ENCODE measurements around the gene HGD.
"Not testable (repeated sequence)": the region's sequence is repeated elsewhere in the genome, so short reads cannot be mapped to it uniquely, and the experiment has no call there.

HGD gene

DNA sequence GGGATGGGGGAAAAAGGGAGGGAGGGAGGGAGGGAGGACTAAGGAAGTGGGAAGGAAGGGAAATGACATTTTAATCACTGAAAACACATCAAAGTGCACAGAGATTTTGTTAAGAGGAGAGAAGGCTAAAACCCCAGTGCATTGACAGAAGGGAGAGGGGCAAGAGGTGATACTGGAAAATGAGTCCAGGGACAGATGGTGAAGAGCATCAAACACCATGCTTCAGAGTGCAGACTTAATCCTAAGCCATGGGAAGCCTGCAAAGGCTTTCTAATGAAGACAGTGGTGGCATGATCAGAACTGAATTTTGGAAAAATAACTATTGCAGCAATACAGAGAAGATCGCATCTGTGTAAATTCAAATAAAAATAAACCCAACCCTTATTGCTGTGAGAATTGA is 41.8 kb downstream of the HGD start:
- H3K4me2 ChIP-seq (ENCODE audit: low read length) = no peak overlapping the region
- H3K79me2 ChIP-seq (ENCODE audit: control insufficient read depth, low read length) = no peaks in the 10 kb centered on the region
- no peaks in the 10 kb centered on the region for H4K20me1 ChIP-seq (ENCODE audit: control insufficient read depth, insufficient read depth, low read depth, low read length)
- H3K9me2 ChIP-seq (replicated peaks; ENCODE audit: control insufficient read depth, low read length) = no peaks in the 10 kb centered on the region
- no peak for TF ChIP-seq EZH2phosphoT487 (IDR thresholded peaks at IDR 0.05; ENCODE audit: borderline replicate concordance, low read length)
- TF ChIP-seq, protein P1, sequence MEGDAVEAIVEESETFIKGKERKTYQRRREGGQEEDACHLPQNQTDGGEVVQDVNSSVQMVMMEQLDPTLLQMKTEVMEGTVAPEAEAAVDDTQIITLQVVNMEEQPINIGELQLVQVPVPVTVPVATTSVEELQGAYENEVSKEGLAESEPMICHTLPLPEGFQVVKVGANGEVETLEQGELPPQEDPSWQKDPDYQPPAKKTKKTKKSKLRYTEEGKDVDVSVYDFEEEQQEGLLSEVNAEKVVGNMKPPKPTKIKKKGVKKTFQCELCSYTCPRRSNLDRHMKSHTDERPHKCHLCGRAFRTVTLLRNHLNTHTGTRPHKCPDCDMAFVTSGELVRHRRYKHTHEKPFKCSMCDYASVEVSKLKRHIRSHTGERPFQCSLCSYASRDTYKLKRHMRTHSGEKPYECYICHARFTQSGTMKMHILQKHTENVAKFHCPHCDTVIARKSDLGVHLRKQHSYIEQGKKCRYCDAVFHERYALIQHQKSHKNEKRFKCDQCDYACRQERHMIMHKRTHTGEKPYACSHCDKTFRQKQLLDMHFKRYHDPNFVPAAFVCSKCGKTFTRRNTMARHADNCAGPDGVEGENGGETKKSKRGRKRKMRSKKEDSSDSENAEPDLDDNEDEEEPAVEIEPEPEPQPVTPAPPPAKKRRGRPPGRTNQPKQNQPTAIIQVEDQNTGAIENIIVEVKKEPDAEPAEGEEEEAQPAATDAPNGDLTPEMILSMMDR (IDR thresholded peaks at IDR 0.05; ENCODE audit: low read depth, low read length, poor library complexity, severe bottlenecking) = no peak
- no peak overlapping the region for H3K27ac ChIP-seq (ENCODE audit: low read depth, low read length)
- no peaks in the 10 kb centered on the region for H3F3A ChIP-seq (ENCODE audit: control insufficient read depth, insufficient read depth)
- H3K36me3 ChIP-seq (ENCODE audit: control insufficient read depth, low read length) = no peaks in the 10 kb centered on the region
- no peak overlapping the region for H3K4me3 ChIP-seq (ENCODE audit: low read length)
- no peaks in the 10 kb centered on the region for H3K4me1 ChIP-seq (ENCODE audit: control insufficient read depth, low read length)
- no peaks in the 10 kb centered on the region for H3K9me3 ChIP-seq (ENCODE audit: control insufficient read depth, insufficient read depth, low read length)
- H3K27me3 ChIP-seq (ENCODE audit: control insufficient read depth, low read length) = no peaks in the 10 kb centered on the region; the same call in 1 of the 2 replicates

DNA sequence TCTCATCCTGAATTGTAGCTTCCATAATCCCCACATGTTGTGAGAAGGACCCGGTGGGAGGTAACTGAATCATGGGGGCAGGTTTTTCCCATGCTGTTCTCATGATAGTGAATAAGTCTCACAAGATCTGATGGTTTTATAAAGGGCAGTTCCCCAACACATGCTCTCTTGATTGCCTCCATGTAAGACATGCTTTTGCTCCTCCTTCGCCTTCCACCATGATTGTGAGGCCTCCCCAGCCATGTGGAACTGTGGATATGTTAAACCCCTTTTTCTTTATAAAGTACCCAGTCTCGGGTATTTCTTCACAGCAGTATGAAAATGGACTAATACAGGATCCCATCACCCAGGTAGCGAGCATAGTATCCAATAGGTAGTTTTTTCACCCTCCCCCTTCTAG is 43.2 kb downstream of the HGD start:
- not testable (repeated sequence) for H3K27me3 ChIP-seq (ENCODE audit: control insufficient read depth, low read length); H3F3A ChIP-seq (ENCODE audit: control insufficient read depth, insufficient read depth); H3K79me2 ChIP-seq (ENCODE audit: control insufficient read depth, low read length); H4K20me1 ChIP-seq (ENCODE audit: control insufficient read depth, insufficient read depth, low read depth, low read length); H3K4me2 ChIP-seq (ENCODE audit: low read length); H3K4me1 ChIP-seq (ENCODE audit: control insufficient read depth, low read length); H3K36me3 ChIP-seq (ENCODE audit: control insufficient read depth, low read length); H3K9me2 ChIP-seq (replicated peaks; ENCODE audit: control insufficient read depth, low read length); H3K4me3 ChIP-seq (ENCODE audit: low read length); H3K9me3 ChIP-seq (ENCODE audit: control insufficient read depth, insufficient read depth, low read length); H3K27ac ChIP-seq (ENCODE audit: low read depth, low read length)

DNA sequence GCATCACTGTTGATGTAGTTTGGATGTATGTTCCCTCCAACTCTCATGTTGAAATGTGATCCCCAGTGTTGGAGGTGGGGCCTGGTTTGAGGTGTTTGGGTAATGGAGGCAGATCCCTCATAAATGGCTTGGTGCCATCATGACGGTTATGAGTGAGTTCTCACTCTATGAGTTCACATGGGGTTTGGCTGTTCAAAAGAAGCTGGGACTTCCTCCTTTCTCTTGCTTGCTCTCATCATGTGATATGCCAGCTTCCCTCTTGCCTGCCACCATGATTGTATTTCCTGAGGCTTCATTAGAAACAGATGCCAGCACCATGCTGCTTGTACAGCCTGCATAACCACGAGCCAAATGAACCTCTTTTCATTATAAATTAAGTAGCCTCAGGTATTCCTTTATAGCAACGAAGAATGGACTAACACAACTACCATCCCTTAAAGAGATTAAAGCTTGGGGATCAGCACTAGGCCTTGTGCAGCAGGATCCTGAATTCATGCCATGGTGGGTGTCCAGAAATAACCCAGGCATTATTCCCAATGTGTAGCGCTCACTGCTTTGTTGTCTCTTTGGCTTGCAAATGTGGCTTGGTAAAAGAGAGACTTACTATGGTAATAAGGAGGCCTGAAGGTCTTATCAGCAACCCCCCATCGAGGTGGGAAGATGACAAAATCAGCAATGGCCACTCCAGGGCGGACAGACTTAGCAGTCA is 44.0 kb downstream of the HGD start:
- Histone ChIP-seq H3F3A (ENCODE audit: control insufficient read depth, insufficient read depth) (no peaks in the 10 kb centered on the region), H3K27ac (ENCODE audit: low read depth, low read length) (no peak overlapping the region), H3K9me2 (replicated peaks; ENCODE audit: control insufficient read depth, low read length) (no peaks in the 10 kb centered on the region), H3K4me3 (ENCODE audit: low read length) (no peak overlapping the region), H3K79me2 (ENCODE audit: control insufficient read depth, low read length) (no peaks in the 10 kb centered on the region), H3K9me3 (ENCODE audit: control insufficient read depth, insufficient read depth, low read length) (no peaks in the 10 kb centered on the region), H3K4me1 (ENCODE audit: control insufficient read depth, low read length) (no peaks in the 10 kb centered on the region), H3K36me3 (ENCODE audit: control insufficient read depth, low read length) (no peaks in the 10 kb centered on the region), H3K4me2 (ENCODE audit: low read length) (no peak overlapping the region), H3K27me3 (ENCODE audit: control insufficient read depth, low read length) (no peaks in the 10 kb centered on the region; the same call in 1 of the 2 replicates), H4K20me1 (ENCODE audit: control insufficient read depth, insufficient read depth, low read depth, low read length) (no peaks in the 10 kb centered on the region)
- TF ChIP-seq EZH2phosphoT487 (IDR thresholded peaks at IDR 0.05; ENCODE audit: borderline replicate concordance, low read length) = no peak
- TF ChIP-seq, protein P1 (IDR thresholded peaks at IDR 0.05; ENCODE audit: low read depth, low read length, poor library complexity, severe bottlenecking) = no peak

DNA sequence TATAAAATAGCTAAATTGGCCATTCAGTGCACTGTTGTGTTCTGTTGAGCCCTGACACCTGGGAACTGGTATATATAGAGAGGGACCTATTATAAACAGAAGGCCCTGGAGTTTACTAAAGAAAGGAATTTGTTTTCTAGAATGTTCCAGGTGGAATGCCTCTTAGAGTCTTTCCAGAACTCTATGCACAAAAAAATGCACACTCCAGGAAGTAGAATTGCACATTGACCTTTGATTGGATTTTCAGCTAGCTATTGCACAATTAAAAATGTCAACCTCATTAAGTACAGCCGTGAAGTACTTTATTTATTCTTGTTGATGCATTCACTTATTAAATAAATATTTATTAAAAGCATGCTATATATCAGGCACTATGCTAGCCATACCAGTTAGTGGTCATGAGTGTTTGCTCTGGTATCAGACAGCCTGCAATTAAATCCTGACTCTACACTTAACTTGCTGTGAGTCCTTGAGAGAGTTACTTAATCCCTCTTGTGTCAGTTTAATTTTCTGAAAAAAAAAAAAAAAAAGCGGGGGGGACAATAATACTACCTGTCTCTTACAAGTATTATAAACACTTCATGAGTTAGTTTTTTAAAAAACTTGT is 45.1 kb downstream of the HGD start:
- Histone ChIP-seq H3K79me2 (ENCODE audit: control insufficient read depth, low read length) (no peaks in the 10 kb centered on the region), H3K4me3 (ENCODE audit: low read length) (no peak overlapping the region), H3K9me2 (replicated peaks; ENCODE audit: control insufficient read depth, low read length) (no peaks in the 10 kb centered on the region), H3K4me2 (ENCODE audit: low read length) (no peak overlapping the region), H3K9me3 (ENCODE audit: control insufficient read depth, insufficient read depth, low read length) (no peaks in the 10 kb centered on the region), H3K36me3 (ENCODE audit: control insufficient read depth, low read length) (no peaks in the 10 kb centered on the region), H3K4me1 (ENCODE audit: control insufficient read depth, low read length) (no peaks in the 10 kb centered on the region), H3K27me3 (ENCODE audit: control insufficient read depth, low read length) (no peaks in the 10 kb centered on the region; the same call in 1 of the 2 replicates), H3K27ac (ENCODE audit: low read depth, low read length) (no peak overlapping the region), H3F3A (ENCODE audit: control insufficient read depth, insufficient read depth) (no peaks in the 10 kb centered on the region), H4K20me1 (ENCODE audit: control insufficient read depth, insufficient read depth, low read depth, low read length) (no peaks in the 10 kb centered on the region)
- TF ChIP-seq, protein P1 (IDR thresholded peaks at IDR 0.05; ENCODE audit: low read depth, low read length, poor library complexity, severe bottlenecking) = no peak
- no peak for TF ChIP-seq EZH2phosphoT487 (IDR thresholded peaks at IDR 0.05; ENCODE audit: borderline replicate concordance, low read length)

Measured in DOHH2 (cell line).